GM21723 (cell line): Measurements from ENCODE around the gene CCDC142.
A peak's percentile ranks its signal among the peaks of the same experiment; 100 is the strongest.
"Not testable (repeated sequence)": the region's sequence is repeated elsewhere in the genome, so short reads cannot be mapped to it uniquely, and the experiment has no call there.

Experiments used
- ATAC-seq: cut with Tn5 transposase; IDR thresholded peaks from one replicate; pipeline ENCODE4 v1.9.1; 2021; ENCODE audit warnings: mild to moderate bottlenecking, moderate library complexity; ENCODE audit not compliant: unreplicated experiment

The CCDC142 gene

GRCh38 chr2:74499940-74500577, 17.3 kb upstream of the CCDC142 start:
- no peak for ATAC-seq

GRCh38 chr2:74499267-74499939, 16.6 kb upstream of the CCDC142 start, which contains the start of gene LBX2:
Gene LBX2 (minus strand): TSS chr2:74499603. CDS start chr2:74499537, 66 bp downstream.
- ATAC-seq, result no peak

- ATAC-seq, result no peak
Measured at GRCh38 chr2:74498500-74499266, 15.9 kb upstream of the CCDC142 start.

- no peak for ATAC-seq
Measured at GRCh38 chr2:74497777-74498499, 15.1 kb upstream of the CCDC142 start.

GRCh38 chr2:74496997-74497776, 14.4 kb upstream of the CCDC142 start:
- no peak for ATAC-seq

- no peak for ATAC-seq
Measured at GRCh38 chr2:74495440-74495839, 12.6 kb upstream of the CCDC142 start.

GRCh38 chr2:74493546-74493945, 10.7 kb upstream of the CCDC142 start:
- ATAC-seq, result no peak

GRCh38 chr2:74491648-74492544, 9.1 kb upstream of the CCDC142 start:
- ATAC-seq, result no peak

GRCh38 chr2:74489906-74490305, 7.1 kb upstream of the CCDC142 start:
- no peak for ATAC-seq

GRCh38 chr2:74488643-74489481, 6.1 kb upstream of the CCDC142 start:
- no peak for ATAC-seq

GRCh38 chr2:74486141-74486540, 3.3 kb upstream of the CCDC142 start:
- ATAC-seq, result no peak

GRCh38 chr2:74483675-74484164, 922 bp upstream of the CCDC142 start:
- not testable (repeated sequence) for ATAC-seq

- peak; percentile 34 for ATAC-seq
Measured at GRCh38 chr2:74481961-74482800, 617 bp downstream of the CCDC142 start.

- ATAC-seq, result no peak
Measured at GRCh38 chr2:74481431-74481830, 1.4 kb downstream of the CCDC142 start.

GRCh38 chr2:74474899-74475298, 7.9 kb downstream of the CCDC142 start:
- ATAC-seq, result no peak

- no peak for ATAC-seq
Measured at GRCh38 chr2:74474481-74474880, 8.3 kb downstream of the CCDC142 start.

GRCh38 chr2:74472945-74473258, 9.9 kb downstream of the CCDC142 start:
- ATAC-seq, result peak; percentile 3
